OCI-LY1 (cell line): Measurements from ENCODE around the gene GRID2.

Source experiments
- EZH2 ChIP-seq: fragments of 200-600 bp; sonication (generic), shearing (Covaris generic); IDR thresholded peaks from 2 replicates; pipeline ENCODE4 v1.8.0; 2017; ENCODE audit warnings: borderline replicate concordance, mixed run types, mild to moderate bottlenecking, antibody characterized with exemption, low read length, moderate library complexity, mixed read lengths
- TF ChIP-seq, protein P1 (sequence below): fragments of 200-600 bp; sonication (generic), shearing (Covaris generic); IDR thresholded peaks from 2 replicates; pipeline ENCODE4 v1.5.1; 2017; ENCODE audit warnings: mild to moderate bottlenecking, antibody characterized with exemption, low read length, moderate library complexity, mixed read lengths

DNA sequence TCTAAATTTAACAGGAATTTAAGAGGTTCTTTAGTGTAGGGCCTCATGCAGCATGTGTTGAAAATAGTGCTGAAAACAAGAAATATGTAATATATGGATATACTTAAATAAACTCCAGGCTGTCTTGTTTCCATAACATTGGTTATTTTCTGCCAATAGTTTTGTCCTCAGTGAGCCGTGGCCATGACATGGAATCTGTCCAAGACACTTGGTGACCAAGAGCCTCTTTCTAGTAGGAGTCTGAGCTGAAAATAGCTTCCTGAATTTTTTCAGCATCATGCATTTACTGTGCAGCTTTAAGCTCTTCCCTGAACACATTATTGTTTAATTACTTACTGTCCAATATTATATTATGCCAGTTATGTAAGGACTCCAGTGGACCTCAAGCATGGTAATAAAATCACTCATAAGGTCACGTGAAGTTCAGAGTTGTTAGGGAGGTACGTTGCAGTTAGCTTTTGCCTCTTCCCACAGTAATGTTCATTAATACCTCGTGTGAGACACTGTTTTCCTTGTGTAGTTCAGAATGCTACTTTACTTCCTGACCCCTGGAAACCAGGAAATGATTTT, 488.2 kb downstream of the GRID2 start:
- TF ChIP-seq, protein P1, sequence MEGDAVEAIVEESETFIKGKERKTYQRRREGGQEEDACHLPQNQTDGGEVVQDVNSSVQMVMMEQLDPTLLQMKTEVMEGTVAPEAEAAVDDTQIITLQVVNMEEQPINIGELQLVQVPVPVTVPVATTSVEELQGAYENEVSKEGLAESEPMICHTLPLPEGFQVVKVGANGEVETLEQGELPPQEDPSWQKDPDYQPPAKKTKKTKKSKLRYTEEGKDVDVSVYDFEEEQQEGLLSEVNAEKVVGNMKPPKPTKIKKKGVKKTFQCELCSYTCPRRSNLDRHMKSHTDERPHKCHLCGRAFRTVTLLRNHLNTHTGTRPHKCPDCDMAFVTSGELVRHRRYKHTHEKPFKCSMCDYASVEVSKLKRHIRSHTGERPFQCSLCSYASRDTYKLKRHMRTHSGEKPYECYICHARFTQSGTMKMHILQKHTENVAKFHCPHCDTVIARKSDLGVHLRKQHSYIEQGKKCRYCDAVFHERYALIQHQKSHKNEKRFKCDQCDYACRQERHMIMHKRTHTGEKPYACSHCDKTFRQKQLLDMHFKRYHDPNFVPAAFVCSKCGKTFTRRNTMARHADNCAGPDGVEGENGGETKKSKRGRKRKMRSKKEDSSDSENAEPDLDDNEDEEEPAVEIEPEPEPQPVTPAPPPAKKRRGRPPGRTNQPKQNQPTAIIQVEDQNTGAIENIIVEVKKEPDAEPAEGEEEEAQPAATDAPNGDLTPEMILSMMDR, result no peak
- TF ChIP-seq EZH2, result no peak
